ENCODE measurements around the gene TMUB1.
"Not testable (repeated sequence)": the region's sequence is repeated elsewhere in the genome, so short reads cannot be mapped to it uniquely, and the experiment has no call there.

The TMUB1 gene

GRCh38 chr7:151043959-151044358 lies 39.3 kb downstream of the TMUB1 start:
- TF ChIP-seq, protein P1, sequence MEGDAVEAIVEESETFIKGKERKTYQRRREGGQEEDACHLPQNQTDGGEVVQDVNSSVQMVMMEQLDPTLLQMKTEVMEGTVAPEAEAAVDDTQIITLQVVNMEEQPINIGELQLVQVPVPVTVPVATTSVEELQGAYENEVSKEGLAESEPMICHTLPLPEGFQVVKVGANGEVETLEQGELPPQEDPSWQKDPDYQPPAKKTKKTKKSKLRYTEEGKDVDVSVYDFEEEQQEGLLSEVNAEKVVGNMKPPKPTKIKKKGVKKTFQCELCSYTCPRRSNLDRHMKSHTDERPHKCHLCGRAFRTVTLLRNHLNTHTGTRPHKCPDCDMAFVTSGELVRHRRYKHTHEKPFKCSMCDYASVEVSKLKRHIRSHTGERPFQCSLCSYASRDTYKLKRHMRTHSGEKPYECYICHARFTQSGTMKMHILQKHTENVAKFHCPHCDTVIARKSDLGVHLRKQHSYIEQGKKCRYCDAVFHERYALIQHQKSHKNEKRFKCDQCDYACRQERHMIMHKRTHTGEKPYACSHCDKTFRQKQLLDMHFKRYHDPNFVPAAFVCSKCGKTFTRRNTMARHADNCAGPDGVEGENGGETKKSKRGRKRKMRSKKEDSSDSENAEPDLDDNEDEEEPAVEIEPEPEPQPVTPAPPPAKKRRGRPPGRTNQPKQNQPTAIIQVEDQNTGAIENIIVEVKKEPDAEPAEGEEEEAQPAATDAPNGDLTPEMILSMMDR (IDR thresholded peaks at IDR 0.05; ENCODE audit: low read depth, low read length, missing control alignments) = no peak
- no peak for DNase-seq (ENCODE audit: low read depth)
- H3K4me3 ChIP-seq (ENCODE audit: low read depth, low read length) = no peak overlapping the region
- in situ Hi-C loops (cut with HindIII; ENCODE audit: low sequenced_read_pairs) = no loop called here

- H3K4me3 ChIP-seq (ENCODE audit: low read depth, low read length); DNase-seq (ENCODE audit: low read depth); in situ Hi-C loops (cut with HindIII; ENCODE audit: low sequenced_read_pairs): not testable (repeated sequence)
Observed at GRCh38 chr7:151043449-151043848, 39.8 kb downstream of the TMUB1 start.

DNA sequence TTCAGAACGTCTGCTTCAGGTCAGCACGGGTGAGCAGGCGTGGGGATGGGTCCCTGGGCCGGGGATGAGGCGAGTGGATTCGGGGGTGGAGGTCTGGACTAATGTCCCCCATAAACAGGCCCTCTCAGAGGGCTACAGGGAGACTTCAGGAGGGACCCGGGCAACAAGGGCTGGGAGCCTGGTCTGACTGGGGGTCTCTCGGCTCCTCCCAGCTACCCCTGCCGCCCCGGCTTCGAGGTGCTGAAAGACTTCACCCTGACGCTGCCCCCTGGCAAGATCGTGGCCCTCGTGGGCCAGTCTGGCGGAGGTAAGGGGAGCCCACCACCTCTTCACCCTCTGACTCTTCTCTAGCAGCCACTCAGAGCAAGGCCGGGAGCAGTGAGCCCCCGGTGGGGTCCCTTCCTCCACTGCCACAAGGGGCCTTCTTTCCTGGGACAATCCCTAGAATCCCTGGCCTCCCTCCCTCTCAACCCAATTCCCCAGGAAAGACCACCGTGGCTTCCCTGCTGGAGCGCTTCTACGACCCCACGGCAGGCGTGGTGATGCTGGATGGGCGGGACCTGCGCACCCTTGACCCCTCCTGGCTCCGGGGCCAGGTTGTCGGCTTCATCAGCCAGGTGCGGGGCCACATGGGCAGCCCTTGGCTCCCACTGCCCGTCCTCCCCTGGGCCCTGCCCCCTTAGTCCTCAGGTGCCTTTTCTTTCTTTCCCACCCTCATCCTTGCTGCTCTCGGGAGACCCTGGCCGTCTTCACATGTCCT lies 42.5 kb downstream of the TMUB1 start:
- TF ChIP-seq, protein P1 (IDR thresholded peaks at IDR 0.05; ENCODE audit: low read depth, low read length, missing control alignments) = no peak
- H3K4me3 ChIP-seq (ENCODE audit: low read depth, low read length) = no peak overlapping the region
- no peak for DNase-seq (ENCODE audit: low read depth)
- in situ Hi-C loops (cut with HindIII; ENCODE audit: low sequenced_read_pairs) = no loop called here

- DNase-seq (ENCODE audit: low read depth) = no peak
- in situ Hi-C loops (cut with HindIII; ENCODE audit: low sequenced_read_pairs) = no loop called here
- H3K4me3 ChIP-seq (ENCODE audit: low read depth, low read length) = no peak overlapping the region
- TF ChIP-seq, protein P1 (IDR thresholded peaks at IDR 0.05; ENCODE audit: low read depth, low read length, missing control alignments) = no peak
Observed at GRCh38 chr7:151039850-151040548, 43.3 kb downstream of the TMUB1 start.

- H3K4me3 ChIP-seq (ENCODE audit: low read depth, low read length) = no peak overlapping the region
Observed at GRCh38 chr7:151038951-151039849, 44.1 kb downstream of the TMUB1 start.

GRCh38 chr7:151035902-151036301 lies 47.4 kb downstream of the TMUB1 start:
- in situ Hi-C loops (cut with HindIII; ENCODE audit: low sequenced_read_pairs) = no loop called here
- TF ChIP-seq, protein P1 (IDR thresholded peaks at IDR 0.05; ENCODE audit: low read depth, low read length, missing control alignments) = no peak
- no peak for DNase-seq (ENCODE audit: low read depth)
- H3K4me3 ChIP-seq (ENCODE audit: low read depth, low read length) = no peak overlapping the region

More at GRCh38 chr7:151038951-151039849, 44.1 kb downstream of the TMUB1 start:
- TF ChIP-seq, protein P1 (IDR thresholded peaks at IDR 0.05; ENCODE audit: low read depth, low read length, missing control alignments) = no peak
- peak; percentile 23 for DNase-seq (ENCODE audit: low read depth)
- in situ Hi-C loops (cut with HindIII; ENCODE audit: low sequenced_read_pairs) = no loop called here

All from astrocyte of the cerebellum (primary cell).